GM18505 (cell line): ENCODE results near the gene RXRA.

Source experiments
- ATAC-seq: cut with Tn5 transposase; IDR thresholded peaks from one replicate; pipeline ENCODE4 v1.9.1; 2021; ENCODE audit not compliant: unreplicated experiment
- POLR2A ChIP-seq: IDR thresholded peaks from 4 replicates; pipeline ENCODE4 v1.6.1; 2011; ENCODE audit warnings: borderline replicate concordance; ENCODE audit not compliant: insufficient read depth, insufficient read length; ENCODE audit errors: extremely low read depth

Gene RXRA

GRCh38 chr9:134456756-134457305 lies 130.6 kb downstream of the RXRA start:
- no peak for TF ChIP-seq POLR2A
- ATAC-seq, result no peak

GRCh38 chr9:134457321-134458206 lies 131.3 kb downstream of the RXRA start:
- no peak for TF ChIP-seq POLR2A
- no peak for ATAC-seq

DNA sequence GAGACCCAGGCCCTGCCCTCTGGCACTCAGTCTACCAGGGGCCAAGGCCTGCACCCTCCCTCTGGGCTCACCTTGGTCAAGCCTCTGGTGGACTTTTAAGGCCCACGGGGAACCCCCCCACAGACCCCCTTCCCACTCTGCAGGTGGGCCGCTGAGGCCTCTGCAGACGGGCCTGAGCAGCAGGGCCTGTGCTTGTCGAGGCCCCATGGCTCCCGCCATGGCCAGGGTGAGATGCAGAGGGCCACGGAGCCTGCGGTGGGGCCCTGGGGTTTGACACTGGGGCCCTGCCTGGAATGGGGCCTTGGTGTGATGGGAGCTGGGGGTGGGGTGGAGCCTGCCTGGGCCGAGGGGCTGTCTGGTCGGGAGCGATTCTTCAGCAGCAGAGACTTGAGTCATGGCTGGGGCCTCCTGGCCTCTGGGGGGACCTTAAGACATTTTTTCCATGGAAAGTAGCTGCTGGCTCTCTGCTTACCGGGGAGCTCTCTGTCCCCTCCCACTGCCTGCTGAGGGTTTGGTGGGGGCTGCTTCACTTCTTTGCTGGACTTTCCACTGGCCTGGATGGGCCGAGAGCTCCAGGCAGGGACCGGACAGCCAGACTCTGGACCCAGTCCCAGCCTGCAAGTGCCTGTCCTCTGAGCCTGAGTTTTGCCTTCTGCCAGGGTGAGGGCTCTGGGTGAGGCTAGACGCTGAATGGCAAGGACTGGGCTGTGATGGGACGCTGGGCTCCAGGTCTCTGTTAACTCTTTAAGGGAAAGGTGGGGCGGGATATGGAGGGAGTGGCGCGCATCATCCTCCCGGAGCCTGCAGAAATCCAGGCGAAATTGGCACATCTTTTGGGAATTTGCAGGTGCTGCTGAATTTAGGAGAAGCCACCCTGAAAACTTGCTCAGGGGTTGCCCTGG lies 132.2 kb downstream of the RXRA start:
- ATAC-seq, result no peak
- TF ChIP-seq POLR2A, result no peak

- no peak for ATAC-seq
- no peak for TF ChIP-seq POLR2A
These were observed 132.9 kb downstream of the RXRA start for GRCh38 chr9:134459164-134459563.

GRCh38 chr9:134459573-134459972 lies 133.3 kb downstream of the RXRA start:
- no peak for ATAC-seq
- no peak for TF ChIP-seq POLR2A

DNA sequence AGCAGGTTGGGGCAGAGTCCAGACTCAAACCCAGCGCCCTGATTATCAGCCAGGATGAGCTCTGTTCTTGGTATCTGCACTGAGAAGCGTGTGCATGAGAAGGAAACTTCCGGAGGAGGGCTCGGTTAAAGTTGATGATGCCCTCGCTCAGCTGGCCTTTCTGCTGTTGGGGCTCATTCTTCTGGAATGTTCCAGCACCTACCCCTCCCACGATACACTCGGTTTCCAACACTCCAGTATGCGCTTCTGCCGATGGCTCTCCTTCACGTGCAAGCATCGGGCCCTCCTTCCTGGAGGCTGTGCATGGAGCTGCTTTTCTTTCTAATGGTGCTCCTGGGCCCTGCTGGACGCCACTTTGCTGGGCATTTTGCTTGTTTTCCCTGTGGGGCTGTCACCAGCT lies 134.0 kb downstream of the RXRA start:
- no peak for TF ChIP-seq POLR2A
- no peak for ATAC-seq

DNA sequence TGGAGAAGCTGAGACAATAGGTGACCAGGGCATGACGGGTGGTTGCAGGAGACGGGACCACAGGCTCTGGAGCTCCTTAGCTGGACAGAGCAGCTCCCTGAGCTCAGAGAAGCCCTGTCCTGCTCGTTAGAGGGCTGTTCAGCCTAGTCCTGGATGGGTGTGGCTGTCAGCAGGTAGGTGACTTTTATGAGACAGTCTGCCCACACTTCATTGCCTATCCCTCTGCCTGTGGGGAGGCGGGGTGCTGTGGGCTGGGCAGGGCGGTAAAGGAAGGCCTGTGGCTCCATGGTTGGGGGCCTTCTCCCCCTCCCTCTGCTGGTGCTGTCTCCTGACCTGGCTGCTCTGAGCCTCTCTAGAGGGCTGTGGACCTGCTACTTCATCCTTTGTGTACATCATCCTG lies 134.6 kb downstream of the RXRA start:
- TF ChIP-seq POLR2A, result no peak
- no peak for ATAC-seq

- TF ChIP-seq POLR2A, result no peak
- no peak for ATAC-seq
These were observed 135.2 kb downstream of the RXRA start for GRCh38 chr9:134461426-134461982.

- ATAC-seq, result no peak
- TF ChIP-seq POLR2A, result no peak
These were observed 136.1 kb downstream of the RXRA start for GRCh38 chr9:134462318-134462717.

DNA sequence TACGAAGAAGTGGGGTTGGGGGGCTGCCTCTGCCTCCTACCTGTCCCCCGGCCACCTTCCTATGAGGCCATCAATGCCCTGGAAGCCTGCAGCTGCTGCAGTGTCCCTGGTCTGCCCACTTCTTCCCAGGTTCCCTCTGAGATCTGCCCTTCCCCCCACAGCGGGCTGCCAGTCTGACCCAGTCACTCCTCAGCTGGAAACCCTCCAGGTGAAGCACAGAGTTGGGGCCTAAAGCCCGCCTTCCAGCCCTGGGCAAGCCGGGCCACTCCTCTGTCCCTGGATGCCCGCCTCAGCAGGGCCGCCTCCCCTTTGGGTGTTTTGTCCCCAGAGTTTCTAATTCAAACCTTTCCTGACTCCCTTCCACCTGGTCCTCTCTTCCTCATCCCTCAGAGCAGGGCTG lies 137.0 kb downstream of the RXRA start:
- no peak for TF ChIP-seq POLR2A
- ATAC-seq, result no peak

- TF ChIP-seq POLR2A, result no peak
- no peak for ATAC-seq
These were observed 140.8 kb downstream of the RXRA start for GRCh38 chr9:134466869-134467616.

GRCh38 chr9:134468358-134468757 lies 142.1 kb downstream of the RXRA start:
- TF ChIP-seq POLR2A, result no peak
- no peak for ATAC-seq
